ENCODE data around the gene APBB2.

- TF ChIP-seq GATA2 (IDR thresholded peaks at IDR 0.05; ENCODE audit: low read depth, low read length), result no peak
- TF ChIP-seq GATA3 (IDR thresholded peaks at IDR 0.05; ENCODE audit: low read depth, low read length), result no peak
Observed at GRCh38 chr4:41196633-41197332, 17.6 kb downstream of the APBB2 start.
